Stimulated activated naive B cell treated with anti-CD40 and anti-IgM and Interleukin-4, amounts not matched to agents 10 μg/mL and 1 μg/mL and 100 μg/mL, for 72 hours (primary cell): Measurements from ENCODE around the gene IRF2BP1.

ENCODE experiments used
- ATAC-seq, 2 donors: fragments of 150-1000 bp; cut with Tn5 transposase; replicated peaks; 2 replicates each; pipeline ENCODE4 v1.10.0; 2021; ENCODE audit warnings: moderate library complexity in 1 of 2
- DNase-seq: peaks from one replicate; pipeline ENCODE4 v3.0.0; 2021
- H3K27ac Mint-ChIP-seq: one replicate; pipeline ENCODE4 v1.8.0; 2022; ENCODE audit warnings: mild to moderate bottlenecking, mixed read lengths
- H3K27me3 Mint-ChIP-seq, 2 donors: one replicate each; pipeline ENCODE4 v1.8.0; 2022; ENCODE audit warnings: mixed read lengths in 2 of 2
- H3K36me3 Mint-ChIP-seq, 2 donors: one replicate each; pipeline ENCODE4 v1.8.0; 2022; ENCODE audit warnings: mixed read lengths in 2 of 2, mild to moderate bottlenecking in 1 of 2
- H3K4me1 Mint-ChIP-seq, 2 donors: one replicate each; pipeline ENCODE4 v1.8.0; 2022; ENCODE audit warnings: mixed read lengths in 2 of 2, mild to moderate bottlenecking in 1 of 2
- H3K4me3 Mint-ChIP-seq, 2 donors: one replicate each; pipeline ENCODE4 v1.8.0; 2022; ENCODE audit warnings: mild to moderate bottlenecking in 2 of 2, mixed read lengths in 2 of 2, moderate library complexity in 1 of 2
- H3K9me3 Mint-ChIP-seq, 2 donors: one replicate each; pipeline ENCODE4 v1.8.0; 2022; ENCODE audit warnings: mixed read lengths in 2 of 2, mild to moderate bottlenecking in 1 of 2

IRF2BP1 gene

GRCh38 chr19:45913874-45914830, 28.2 kb upstream of the IRF2BP1 start, which contains the start of gene NANOS2:
NANOS2 (minus strand) TSS chr19:45914778; CDS start chr19:45914693, 85 bp downstream.
- peaks cover 46 to 64% of the 10 kb centered on the region in 2 donors for H3K27me3 Mint-ChIP-seq
- no peak within 1 kb of the TSS for H3K4me3 Mint-ChIP-seq
- H3K4me1 Mint-ChIP-seq = no peaks in the 10 kb centered on the region
- H3K9me3 Mint-ChIP-seq = no peaks in the 10 kb centered on the region
- H3K27ac Mint-ChIP-seq = no peak within 1 kb of the TSS
- ATAC-seq = no peak
- no peaks in the 10 kb centered on the region for H3K36me3 Mint-ChIP-seq
- DNase-seq = no peak

DNA sequence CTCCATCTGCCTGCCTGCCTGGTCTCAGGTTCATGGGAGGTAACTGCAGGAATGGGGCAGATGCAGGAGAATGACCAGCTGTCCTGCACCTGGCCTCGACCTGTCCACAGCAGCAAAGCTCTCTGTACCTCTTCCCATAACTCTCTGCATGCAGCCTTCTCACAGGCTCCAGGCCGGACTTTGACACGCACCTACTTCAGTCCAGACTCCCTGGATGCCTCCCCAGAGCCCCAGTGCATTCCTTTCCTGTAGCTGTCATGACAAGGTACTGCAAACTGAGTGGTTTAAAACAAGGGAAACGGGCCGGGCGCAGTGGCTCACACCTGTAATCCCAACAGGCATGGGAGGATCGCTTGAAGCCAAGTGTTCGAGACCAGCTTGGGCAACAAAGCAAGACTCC, 25.4 kb upstream of the IRF2BP1 start:
- H3K27me3 Mint-ChIP-seq = peaks cover 47 to 61% of the 10 kb centered on the region in 2 donors
- no peak overlapping the region for H3K4me3 Mint-ChIP-seq
- no peak overlapping the region for H3K27ac Mint-ChIP-seq
- DNase-seq (no peak), ATAC-seq (no peak)
- H3K9me3 Mint-ChIP-seq = no peaks in the 10 kb centered on the region
- H3K36me3 Mint-ChIP-seq = no peaks in the 10 kb centered on the region
- no peaks in the 10 kb centered on the region for H3K4me1 Mint-ChIP-seq

DNA sequence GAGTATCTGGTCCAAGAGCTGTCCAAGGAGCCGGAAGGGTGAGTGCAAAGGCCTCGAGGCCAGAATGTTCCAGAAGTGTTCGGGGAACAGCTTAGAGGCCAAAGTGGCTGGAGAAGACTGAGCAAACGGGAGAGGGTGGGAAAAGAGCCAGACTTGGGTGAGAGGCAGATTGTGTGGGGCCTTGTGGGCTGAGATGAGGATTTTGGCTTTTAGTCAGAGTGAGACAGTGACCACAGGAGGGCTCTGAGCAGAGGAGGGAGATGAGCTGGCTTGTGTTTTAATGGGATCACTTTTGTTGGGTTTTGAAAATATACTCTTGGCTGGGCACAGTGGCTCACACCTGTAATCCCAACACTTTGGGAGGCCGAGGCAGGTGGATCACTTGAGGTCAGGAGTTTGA, 23.0 kb upstream of the IRF2BP1 start:
- Mint-ChIP-seq H3K36me3 (no peaks in the 10 kb centered on the region), H3K4me1 (no peaks in the 10 kb centered on the region), H3K9me3 (no peaks in the 10 kb centered on the region), H3K4me3 (no peak overlapping the region), H3K27me3 (peaks cover 49% of the 10 kb centered on the region in 2 donors), H3K27ac (no peak overlapping the region)
- DNase-seq (no peak), ATAC-seq (no peak)

GRCh38 chr19:45906221-45906620, 20.3 kb upstream of the IRF2BP1 start:
- no peaks in the 10 kb centered on the region for H3K9me3 Mint-ChIP-seq
- H3K27ac Mint-ChIP-seq = no peak overlapping the region
- no peaks in the 10 kb centered on the region for H3K36me3 Mint-ChIP-seq
- peaks cover 5 to 19% of the 10 kb centered on the region in 2 donors for H3K4me1 Mint-ChIP-seq
- DNase-seq (no peak), ATAC-seq (no peak)
- H3K27me3 Mint-ChIP-seq = peaks cover 26 to 32% of the 10 kb centered on the region in 2 donors
- no peak overlapping the region for H3K4me3 Mint-ChIP-seq

- Mint-ChIP-seq H3K27me3 (peaks cover 18 to 27% of the 10 kb centered on the region in 2 donors), H3K9me3 (no peaks in the 10 kb centered on the region), H3K36me3 (peaks cover 4 to 7% of the 10 kb centered on the region in 2 donors), H3K27ac (no peak overlapping the region), H3K4me3 (no peak overlapping the region), H3K4me1 (peaks cover 10 to 31% of the 10 kb centered on the region in 2 donors)
- ATAC-seq = no peak
- no peak for DNase-seq
Measured at GRCh38 chr19:45905011-45905410, 19.1 kb upstream of the IRF2BP1 start.

DNA sequence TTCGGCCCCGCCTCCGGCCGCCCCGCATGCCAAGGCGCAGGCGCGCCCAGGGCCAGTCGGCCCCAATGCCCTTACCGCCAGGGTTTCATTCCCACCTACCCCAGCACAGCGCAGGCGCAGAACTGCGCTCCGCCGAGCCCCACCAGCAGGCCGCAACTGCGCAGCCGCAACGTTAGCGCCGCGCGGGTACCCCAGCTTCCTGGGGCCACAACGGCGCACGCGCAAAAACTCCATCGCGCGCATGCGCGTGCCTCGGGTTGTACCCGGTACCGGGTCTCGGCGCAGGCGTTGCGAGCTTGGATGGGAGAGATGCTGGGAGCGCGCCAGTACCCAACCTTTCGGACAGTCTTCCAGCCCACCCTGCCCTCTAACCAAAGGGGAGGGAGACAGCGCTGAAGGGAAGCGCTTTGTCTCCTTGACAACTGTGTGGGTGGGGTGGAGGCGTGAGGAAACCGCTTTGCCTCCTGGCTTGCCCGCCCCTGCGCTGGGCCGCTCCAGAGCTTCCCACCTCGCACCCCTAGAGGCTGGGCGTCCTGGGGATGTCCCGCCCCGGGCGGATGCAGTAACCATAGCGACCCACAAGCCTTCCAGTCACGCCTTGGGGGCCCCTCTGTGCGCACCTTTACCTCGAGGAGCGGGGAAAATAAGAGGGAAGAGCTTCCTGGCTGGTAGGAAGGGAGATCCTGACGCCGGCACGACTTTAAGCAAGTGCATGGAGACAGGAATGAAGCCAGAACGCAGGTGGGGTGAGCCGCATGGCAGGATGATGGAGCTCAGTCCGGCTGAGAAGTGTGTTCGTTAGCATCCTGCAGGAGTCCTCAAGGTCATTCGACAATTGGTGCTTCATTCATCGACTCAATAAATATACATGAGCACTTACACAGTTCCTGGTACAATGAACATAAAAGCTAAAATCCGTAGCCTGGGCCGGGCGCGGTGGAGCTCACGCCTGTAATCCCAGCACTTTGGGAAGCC, 17.0 kb upstream of the IRF2BP1 start:
- DNase-seq = peak; percentile 99
- Mint-ChIP-seq H3K27ac (peak overlapping the region; percentile 94), H3K4me1 (peaks cover 13 to 42% of the 10 kb centered on the region in 2 donors), H3K27me3 (peaks cover 6 to 15% of the 10 kb centered on the region in 2 donors), H3K36me3 (peaks cover 7 to 19% of the 10 kb centered on the region in 2 donors), H3K4me3 (peak overlapping the region; percentile 92 to 97), H3K9me3 (no peaks in the 10 kb centered on the region)
- peak; percentile 84 to 89 for ATAC-seq

- H3K4me3 Mint-ChIP-seq = peak within 1 kb of the TSS; percentile 92 to 97
- peaks cover 6 to 15% of the 10 kb centered on the region in 2 donors for H3K27me3 Mint-ChIP-seq
- H3K36me3 Mint-ChIP-seq = peaks cover 7 to 19% of the 10 kb centered on the region in 2 donors
- peaks cover 17 to 45% of the 10 kb centered on the region in 2 donors for H3K4me1 Mint-ChIP-seq
- ATAC-seq (peak; percentile 0 to 5), DNase-seq (no peak)
- no peaks in the 10 kb centered on the region for H3K9me3 Mint-ChIP-seq
- peak within 1 kb of the TSS; percentile 94 for H3K27ac Mint-ChIP-seq
Measured at GRCh38 chr19:45901912-45902650, 16.1 kb upstream of the IRF2BP1 start, which contains the start of gene MYPOP. MYPOP (minus strand) TSS chr19:45902613; CDS start chr19:45901773, 840 bp downstream.

GRCh38 chr19:45901432-45901911, 15.5 kb upstream of the IRF2BP1 start:
- peaks cover 4 to 12% of the 10 kb centered on the region in 2 donors for H3K27me3 Mint-ChIP-seq

DNA sequence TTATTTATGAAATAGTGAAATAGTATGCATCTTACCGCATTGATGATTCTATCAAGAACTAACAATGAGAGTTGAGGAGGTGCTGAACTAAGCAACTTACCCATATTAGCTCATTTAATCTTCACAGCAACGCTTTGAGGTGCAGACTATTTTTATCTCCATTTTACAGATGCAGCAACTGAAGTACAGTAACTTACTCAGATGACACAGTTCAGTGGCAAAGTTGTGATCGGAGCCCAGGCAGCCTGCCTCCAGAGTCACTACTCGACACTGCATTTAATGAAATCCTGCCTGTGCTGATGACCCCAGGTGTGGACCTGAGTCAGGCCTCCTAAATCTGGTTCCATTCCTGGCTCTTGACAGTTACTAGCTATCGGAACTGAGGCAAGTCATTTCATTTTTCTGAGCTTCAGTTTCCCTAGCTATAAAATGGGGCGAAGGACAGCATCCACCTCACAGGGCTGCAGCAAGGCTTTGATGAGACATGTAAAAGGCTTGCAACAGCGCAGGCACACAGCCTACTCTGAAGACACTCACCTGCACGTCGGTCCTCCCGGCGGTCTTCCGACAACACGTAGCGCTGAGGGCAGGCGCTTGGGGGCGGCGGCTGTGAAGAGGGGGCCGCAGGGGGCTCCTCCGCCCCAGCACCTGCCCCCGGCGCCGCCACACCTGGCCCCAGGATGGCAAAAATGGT, 14.9 kb upstream of the IRF2BP1 start:
- Mint-ChIP-seq H3K27ac (no peak overlapping the region), H3K9me3 (no peaks in the 10 kb centered on the region), H3K4me1 (peaks cover 17 to 49% of the 10 kb centered on the region in 2 donors), H3K36me3 (peaks cover 7 to 19% of the 10 kb centered on the region in 2 donors), H3K27me3 (peaks cover 0 to 9% of the 10 kb centered on the region in 2 donors), H3K4me3 (peak overlapping the region in 1 of 2 donors; percentile 36)
- ATAC-seq (no peak), DNase-seq (no peak)

More at GRCh38 chr19:45901432-45901911, 15.5 kb upstream of the IRF2BP1 start:
- peak overlapping the region; percentile 59 to 92 for H3K4me3 Mint-ChIP-seq
- ATAC-seq (no peak), DNase-seq (no peak)
- H3K27ac Mint-ChIP-seq = no peak overlapping the region
- peaks cover 17 to 49% of the 10 kb centered on the region in 2 donors for H3K4me1 Mint-ChIP-seq
- peaks cover 7 to 19% of the 10 kb centered on the region in 2 donors for H3K36me3 Mint-ChIP-seq
- no peaks in the 10 kb centered on the region for H3K9me3 Mint-ChIP-seq

- Mint-ChIP-seq H3K36me3 (peaks cover 11 to 27% of the 10 kb centered on the region in 2 donors), H3K27me3 (peaks cover 0 to 4% of the 10 kb centered on the region in 2 donors), H3K27ac (no peak overlapping the region), H3K4me1 (peaks cover 17 to 49% of the 10 kb centered on the region in 2 donors), H3K9me3 (no peaks in the 10 kb centered on the region), H3K4me3 (no peak overlapping the region)
- ATAC-seq (no peak), DNase-seq (no peak)
Measured at GRCh38 chr19:45899919-45900589, 14.1 kb upstream of the IRF2BP1 start.

- Mint-ChIP-seq H3K27ac (no peak overlapping the region), H3K9me3 (no peaks in the 10 kb centered on the region), H3K27me3 (peaks cover 0 to 4% of the 10 kb centered on the region in 2 donors), H3K4me3 (no peak overlapping the region), H3K4me1 (peaks cover 17 to 49% of the 10 kb centered on the region in 2 donors), H3K36me3 (peaks cover 11 to 28% of the 10 kb centered on the region in 2 donors)
- no peak for ATAC-seq
- DNase-seq = no peak
Measured at GRCh38 chr19:45899253-45899652, 13.3 kb upstream of the IRF2BP1 start.

GRCh38 chr19:45897261-45897812, 11.4 kb upstream of the IRF2BP1 start:
- H3K9me3 Mint-ChIP-seq = no peaks in the 10 kb centered on the region
- peaks cover 14 to 43% of the 10 kb centered on the region in 2 donors for H3K4me1 Mint-ChIP-seq
- ATAC-seq (no peak), DNase-seq (no peak)
- H3K27ac Mint-ChIP-seq = peak overlapping the region; percentile 9
- H3K4me3 Mint-ChIP-seq = no peak overlapping the region
- no peaks in the 10 kb centered on the region for H3K27me3 Mint-ChIP-seq
- peaks cover 11 to 32% of the 10 kb centered on the region in 2 donors for H3K36me3 Mint-ChIP-seq
